Muscle layer of colon (tissue), 2 donors: ENCODE measurements around the gene LTA.

ENCODE experiments used
- H3K27ac ChIP-seq: one replicate; pipeline ENCODE4 v1.7.0; 2013; ENCODE audit warnings: low read depth, mild to moderate bottlenecking, low read length, moderate library complexity
- H3K27me3 ChIP-seq, 2 donors: one replicate each; pipeline ENCODE4 v1.7.0; 2013; ENCODE audit warnings: low read length in 2 of 2, mild to moderate bottlenecking in 2 of 2; ENCODE audit not compliant: insufficient read depth in 2 of 2, control insufficient read depth in 1 of 2
- H3K36me3 ChIP-seq: one replicate; pipeline ENCODE4 v1.7.0; 2013; ENCODE audit warnings: mild to moderate bottlenecking, low read length; ENCODE audit not compliant: insufficient read depth
- H3K4me1 ChIP-seq: one replicate; pipeline ENCODE4 v1.7.0; 2013; ENCODE audit warnings: mild to moderate bottlenecking, low read length; ENCODE audit not compliant: insufficient read depth
- H3K4me3 ChIP-seq, 2 donors: one replicate each; pipeline ENCODE4 v1.7.0; 2013; ENCODE audit warnings: low read length in 2 of 2, low read depth in 1 of 2, mild to moderate bottlenecking in 1 of 2, moderate library complexity in 1 of 2
- H3K9ac ChIP-seq: one replicate; pipeline ENCODE4 v1.7.0; 2013; ENCODE audit warnings: low read length
- H3K9me3 ChIP-seq: one replicate; pipeline ENCODE4 v1.7.0; 2013; ENCODE audit warnings: mild to moderate bottlenecking, low read length
- donor health status: abdominal sarcoma.
- donor health status: Adenocarcinoma of cecum.

Gene LTA, protein sequence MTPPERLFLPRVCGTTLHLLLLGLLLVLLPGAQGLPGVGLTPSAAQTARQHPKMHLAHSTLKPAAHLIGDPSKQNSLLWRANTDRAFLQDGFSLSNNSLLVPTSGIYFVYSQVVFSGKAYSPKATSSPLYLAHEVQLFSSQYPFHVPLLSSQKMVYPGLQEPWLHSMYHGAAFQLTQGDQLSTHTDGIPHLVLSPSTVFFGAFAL

DNA sequence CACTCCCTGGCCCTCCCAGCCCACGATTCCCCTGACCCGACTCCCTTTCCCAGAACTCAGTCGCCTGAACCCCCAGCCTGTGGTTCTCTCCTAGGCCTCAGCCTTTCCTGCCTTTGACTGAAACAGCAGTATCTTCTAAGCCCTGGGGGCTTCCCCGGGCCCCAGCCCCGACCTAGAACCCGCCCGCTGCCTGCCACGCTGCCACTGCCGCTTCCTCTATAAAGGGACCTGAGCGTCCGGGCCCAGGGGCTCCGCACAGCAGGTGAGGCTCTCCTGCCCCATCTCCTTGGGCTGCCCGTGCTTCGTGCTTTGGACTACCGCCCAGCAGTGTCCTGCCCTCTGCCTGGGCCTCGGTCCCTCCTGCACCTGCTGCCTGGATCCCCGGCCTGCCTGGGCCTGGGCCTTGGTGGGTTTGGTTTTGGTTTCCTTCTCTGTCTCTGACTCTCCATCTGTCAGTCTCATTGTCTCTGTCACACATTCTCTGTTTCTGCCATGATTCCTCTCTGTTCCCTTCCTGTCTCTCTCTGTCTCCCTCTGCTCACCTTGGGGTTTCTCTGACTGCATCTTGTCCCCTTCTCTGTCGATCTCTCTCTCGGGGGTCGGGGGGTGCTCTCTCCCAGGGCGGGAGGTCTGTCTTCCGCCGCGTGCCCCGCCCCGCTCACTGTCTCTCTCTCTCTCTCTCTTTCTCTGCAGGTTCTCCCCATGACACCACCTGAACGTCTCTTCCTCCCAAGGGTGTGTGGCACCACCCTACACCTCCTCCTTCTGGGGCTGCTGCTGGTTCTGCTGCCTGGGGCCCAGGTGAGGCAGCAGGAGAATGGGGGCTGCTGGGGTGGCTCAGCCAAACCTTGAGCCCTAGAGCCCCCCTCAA is at the start of gene LTA:
TSS of gene LTA (plus strand) at position 249 of the 871 bp plus-strand sequence. CDS start at position 703, 454 bp downstream.
- peaks cover 0 to 6% of the 10 kb centered on the region in 2 donors for H3K27me3 ChIP-seq
- no peak within 1 kb of the TSS for H3K4me3 ChIP-seq
- peaks cover 6% of the 10 kb centered on the region for H3K4me1 ChIP-seq
- H3K27ac ChIP-seq = no peak within 1 kb of the TSS
- H3K36me3 ChIP-seq = no peaks in the 10 kb centered on the region
- no peak within 1 kb of the TSS for H3K9ac ChIP-seq
- H3K9me3 ChIP-seq = no peaks in the 10 kb centered on the region

DNA sequence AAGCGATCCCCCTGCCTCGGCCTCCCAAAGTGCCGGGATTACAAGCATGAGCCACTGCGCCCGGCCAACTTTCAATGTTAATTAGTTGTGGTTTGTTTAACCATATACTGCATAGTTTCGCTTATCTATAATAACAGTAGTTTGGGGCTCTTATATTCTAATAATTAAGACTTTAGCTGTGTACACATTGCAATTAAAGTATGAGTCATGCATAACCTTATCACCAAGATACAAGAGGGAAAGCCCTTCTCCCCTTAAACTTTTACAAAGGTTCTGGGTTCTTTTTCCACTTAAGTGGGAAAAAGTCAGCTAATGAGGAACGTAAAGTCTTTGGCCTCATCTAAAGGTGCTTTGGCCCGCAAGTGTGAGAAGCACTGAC is 46.5 kb upstream of the LTA start:
- no peaks in the 10 kb centered on the region for H3K27me3 ChIP-seq
- H3K27ac ChIP-seq = no peak overlapping the region
- H3K36me3 ChIP-seq = peaks cover 10% of the 10 kb centered on the region
- no peak overlapping the region for H3K9ac ChIP-seq
- H3K9me3 ChIP-seq = no peaks in the 10 kb centered on the region
- no peak overlapping the region for H3K4me3 ChIP-seq
- H3K4me1 ChIP-seq = no peaks in the 10 kb centered on the region

DNA sequence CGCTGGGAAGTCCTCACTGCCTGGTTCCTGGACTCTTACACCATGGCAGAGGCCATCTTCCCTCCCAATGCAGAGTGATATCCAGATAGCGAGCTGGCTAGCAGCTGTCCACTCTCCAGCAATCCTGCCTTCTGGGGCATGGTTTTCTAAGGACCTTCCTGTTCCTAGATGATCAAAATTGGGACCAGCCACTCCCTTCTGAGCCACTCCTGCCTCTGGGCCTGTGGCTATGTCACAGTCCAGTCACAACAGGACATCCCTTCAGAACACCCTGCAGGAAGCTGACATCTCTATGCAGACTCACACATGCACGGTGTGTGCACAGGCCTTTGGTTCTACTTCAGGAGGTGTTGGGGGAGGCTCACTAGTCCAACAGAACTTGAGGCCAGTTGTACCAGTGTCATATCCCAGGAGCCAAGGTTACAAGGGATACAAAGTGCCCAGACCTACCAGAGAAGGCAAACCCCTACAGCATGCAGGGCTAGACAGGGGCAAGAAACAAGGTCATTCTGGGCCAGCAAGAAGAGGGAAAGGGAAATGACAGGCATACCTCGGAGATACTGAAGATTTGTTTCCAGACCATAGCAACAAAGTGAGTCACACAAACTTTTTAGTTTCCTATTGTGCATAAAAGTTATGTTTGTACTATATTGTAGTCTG is 46.0 kb upstream of the LTA start:
- no peak overlapping the region for H3K27ac ChIP-seq
- H3K9ac ChIP-seq = no peak overlapping the region
- H3K36me3 ChIP-seq = peaks cover 15% of the 10 kb centered on the region
- no peaks in the 10 kb centered on the region for H3K27me3 ChIP-seq
- H3K4me3 ChIP-seq = no peak overlapping the region
- H3K9me3 ChIP-seq = no peaks in the 10 kb centered on the region
- no peaks in the 10 kb centered on the region for H3K4me1 ChIP-seq

DNA sequence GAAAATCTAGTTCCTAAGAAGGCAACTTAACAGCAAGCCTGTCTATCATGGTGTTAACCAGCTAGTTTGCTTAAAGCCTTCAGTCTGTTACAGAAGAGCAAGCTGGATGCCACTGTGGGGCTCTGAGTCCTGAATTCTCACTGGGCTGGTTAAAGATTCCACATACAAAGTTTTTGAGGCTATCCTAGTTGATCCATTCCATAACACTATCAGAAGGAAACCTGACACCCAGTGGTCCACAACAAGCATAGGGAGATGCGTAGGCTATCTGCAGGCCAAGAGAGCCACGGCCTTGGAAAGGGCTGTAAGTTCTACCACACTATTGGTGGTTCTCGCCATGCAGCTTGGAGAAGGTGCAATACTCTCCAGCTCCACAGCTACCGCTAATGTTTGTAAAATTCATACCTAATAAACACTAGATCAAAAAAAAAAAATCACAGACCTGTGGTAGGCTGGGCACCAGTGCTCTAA is 43.7 kb upstream of the LTA start:
- Histone ChIP-seq H3K9ac (no peak overlapping the region), H3K27ac (no peak overlapping the region), H3K9me3 (no peaks in the 10 kb centered on the region), H3K27me3 (no peaks in the 10 kb centered on the region), H3K36me3 (peaks cover 27% of the 10 kb centered on the region), H3K4me3 (no peak overlapping the region), H3K4me1 (no peaks in the 10 kb centered on the region)

DNA sequence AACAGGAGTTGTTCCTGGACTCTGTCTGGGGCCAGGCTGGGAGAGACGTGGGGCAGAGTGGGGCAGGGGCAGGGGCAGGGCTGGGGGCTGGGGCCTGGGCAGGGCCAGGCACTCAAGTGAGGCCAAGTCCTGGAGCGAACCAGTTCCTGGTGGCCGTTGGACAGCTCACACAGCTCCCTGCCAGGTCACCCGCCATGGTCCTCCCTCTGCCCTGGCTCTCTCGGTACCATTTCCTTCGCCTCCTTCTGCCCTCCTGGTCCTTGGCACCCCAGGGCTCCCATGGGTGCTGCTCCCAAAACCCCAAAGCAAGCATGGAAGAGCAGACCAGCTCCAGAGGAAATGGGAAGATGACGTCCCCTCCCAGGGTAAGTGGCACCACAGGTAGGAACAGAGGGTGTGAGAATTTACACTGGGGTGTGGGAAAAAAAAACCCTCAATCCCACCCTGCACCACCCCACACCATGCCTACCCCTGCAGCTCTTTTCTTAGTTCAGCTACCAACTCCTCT is 43.2 kb upstream of the LTA start, which contains the start of gene MCCD1:
TSS of gene MCCD1 (plus strand) at position 142 of the 508 bp plus-strand sequence. CDS start at position 195, 53 bp downstream.
- Histone ChIP-seq H3K9ac (no peak within 1 kb of the TSS), H3K4me1 (no peaks in the 10 kb centered on the region), H3K9me3 (no peaks in the 10 kb centered on the region), H3K27ac (no peak within 1 kb of the TSS), H3K4me3 (no peak within 1 kb of the TSS), H3K36me3 (peaks cover 32% of the 10 kb centered on the region), H3K27me3 (no peaks in the 10 kb centered on the region)

DNA sequence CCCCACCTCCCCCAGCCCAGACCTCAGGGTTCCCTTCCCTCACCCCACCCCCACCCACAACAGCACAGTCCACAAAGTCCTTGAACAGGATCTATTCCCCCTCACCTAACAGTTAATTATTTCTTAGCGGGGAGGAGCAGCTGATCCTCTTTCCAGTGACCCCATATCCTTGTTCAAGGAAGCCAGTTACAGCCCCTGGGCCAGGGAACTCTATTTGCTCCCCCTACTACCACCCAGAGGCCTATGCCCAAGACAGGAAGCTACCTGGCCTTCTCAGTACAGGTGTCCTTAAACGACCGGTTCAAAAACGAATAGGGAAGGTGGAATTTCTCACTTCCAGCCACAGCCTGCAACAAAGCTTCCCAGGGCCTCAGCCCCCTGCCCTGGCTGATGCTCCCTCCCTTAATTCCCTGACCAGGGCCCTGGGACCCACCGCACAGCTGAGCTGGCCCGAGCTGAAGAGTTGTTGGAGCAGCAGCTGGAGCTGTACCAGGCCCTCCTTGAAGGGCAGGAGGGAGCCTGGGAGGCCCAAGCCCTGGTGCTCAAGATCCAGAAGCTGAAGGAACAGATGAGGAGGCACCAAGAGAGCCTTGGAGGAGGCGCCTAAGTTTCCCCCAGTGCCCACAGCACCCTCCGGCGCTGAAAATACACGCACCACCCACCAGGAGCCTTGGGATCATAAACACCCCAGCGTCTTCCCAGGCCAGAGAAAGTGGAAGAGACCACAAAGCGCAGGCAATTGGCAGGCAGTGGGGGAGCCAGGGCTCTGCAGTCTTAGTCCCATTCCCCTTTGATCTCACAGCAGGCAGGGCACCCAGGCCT is 42.5 kb upstream of the LTA start:
- Histone ChIP-seq H3K9me3 (no peaks in the 10 kb centered on the region), H3K36me3 (peaks cover 39% of the 10 kb centered on the region), H3K9ac (no peak overlapping the region), H3K27me3 (no peaks in the 10 kb centered on the region), H3K27ac (no peak overlapping the region), H3K4me3 (no peak overlapping the region), H3K4me1 (no peaks in the 10 kb centered on the region)

DNA sequence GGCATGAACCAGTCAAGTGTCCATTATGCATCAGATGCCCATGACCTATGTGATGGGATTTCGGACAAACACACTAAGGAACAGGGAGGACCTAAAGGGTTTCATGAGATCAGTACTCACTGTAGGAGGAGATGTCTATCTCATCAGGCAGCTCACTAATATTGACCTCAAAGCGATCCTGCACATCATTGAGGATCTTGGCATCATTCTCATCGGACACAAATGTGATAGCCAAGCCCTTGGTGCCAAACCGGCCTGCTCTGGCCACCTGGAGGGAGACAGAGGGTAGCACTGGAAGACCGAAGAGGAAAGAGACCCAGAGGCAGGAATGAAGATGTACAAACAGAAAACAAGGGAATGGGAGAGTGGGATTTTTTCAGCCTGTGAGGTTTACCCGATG is 41.4 kb upstream of the LTA start:
- H3K4me1 ChIP-seq = no peaks in the 10 kb centered on the region
- H3K9ac ChIP-seq = no peak overlapping the region
- H3K36me3 ChIP-seq = peaks cover 50% of the 10 kb centered on the region
- H3K27me3 ChIP-seq = no peaks in the 10 kb centered on the region
- H3K27ac ChIP-seq = no peak overlapping the region
- H3K4me3 ChIP-seq = no peak overlapping the region
- no peaks in the 10 kb centered on the region for H3K9me3 ChIP-seq

DNA sequence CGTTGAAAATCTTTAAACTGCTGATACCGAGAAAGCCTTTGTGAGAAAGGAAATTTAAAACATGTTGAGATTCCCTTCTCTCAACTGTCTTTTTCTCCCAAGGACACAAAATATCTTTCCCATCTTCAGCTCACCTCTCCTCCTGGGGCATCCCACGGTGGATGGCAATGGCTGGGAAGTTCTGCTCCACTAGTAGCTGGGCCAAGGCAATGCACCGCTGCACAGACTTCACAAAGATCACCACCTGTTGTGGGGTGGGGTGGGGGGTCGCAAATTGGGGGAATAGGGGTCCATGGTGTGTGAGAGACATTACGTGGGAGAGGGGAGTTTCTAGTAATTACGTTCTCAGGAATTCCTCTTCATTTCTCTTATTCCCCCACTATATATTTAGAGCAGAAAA is 40.9 kb upstream of the LTA start:
- no peak overlapping the region for H3K9ac ChIP-seq
- H3K27ac ChIP-seq = no peak overlapping the region
- no peaks in the 10 kb centered on the region for H3K9me3 ChIP-seq
- peaks cover 55% of the 10 kb centered on the region for H3K36me3 ChIP-seq
- H3K4me1 ChIP-seq = no peaks in the 10 kb centered on the region
- H3K27me3 ChIP-seq = no peaks in the 10 kb centered on the region
- no peak overlapping the region for H3K4me3 ChIP-seq

DNA sequence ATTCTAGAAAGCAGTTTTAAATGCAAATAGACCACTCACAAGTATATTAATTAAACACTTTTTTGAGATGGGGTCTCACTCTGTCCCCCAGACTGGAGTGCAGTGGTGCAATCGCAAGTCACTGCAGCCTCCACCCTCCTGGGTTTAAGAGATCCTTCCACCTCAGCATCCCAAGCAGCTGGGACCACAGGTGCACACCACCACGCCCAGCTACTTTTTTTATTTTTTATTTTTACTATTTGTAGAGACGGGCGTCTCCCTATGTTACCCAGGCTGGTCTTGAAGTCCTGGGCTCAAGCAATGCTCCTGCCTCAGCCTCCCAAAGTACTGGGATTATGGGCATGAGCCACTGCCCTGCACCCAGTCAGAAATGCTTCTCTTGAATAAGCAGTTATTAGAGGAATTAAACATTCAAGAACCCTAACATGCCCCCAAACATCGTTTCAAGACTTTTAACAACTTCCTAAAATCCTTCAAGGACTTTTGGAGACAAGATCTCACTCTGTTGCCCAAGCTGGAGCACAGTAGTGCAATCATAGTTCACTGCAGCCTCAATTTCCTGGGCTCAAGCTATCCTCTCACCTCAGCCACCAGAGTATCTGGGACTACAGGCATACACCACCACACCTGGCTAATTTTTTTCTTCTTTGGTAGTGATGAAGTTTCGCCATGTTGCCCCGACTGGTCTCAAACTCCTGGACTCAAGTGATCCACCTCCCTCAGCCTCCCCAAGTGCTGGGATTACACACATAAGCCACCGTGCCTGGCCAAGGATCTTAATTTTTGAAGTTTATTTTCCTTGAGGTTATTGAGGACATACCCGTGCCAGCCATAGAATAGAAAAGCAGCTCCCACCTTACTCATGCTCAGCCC is 40.1 kb upstream of the LTA start:
- H3K4me3 ChIP-seq = no peak overlapping the region
- H3K36me3 ChIP-seq = peaks cover 62% of the 10 kb centered on the region
- no peak overlapping the region for H3K27ac ChIP-seq
- no peaks in the 10 kb centered on the region for H3K4me1 ChIP-seq
- H3K27me3 ChIP-seq = no peaks in the 10 kb centered on the region
- no peak overlapping the region for H3K9ac ChIP-seq
- no peaks in the 10 kb centered on the region for H3K9me3 ChIP-seq
